Skeletal muscle satellite cell (primary cell): ENCODE data around the gene KRT28.
"Not testable (repeated sequence)": the region's sequence is repeated elsewhere in the genome, so short reads cannot be mapped to it uniquely, and the experiment has no call there.

Experiments used
- H3K27me3 ChIP-seq: 2 replicates; pipeline ENCODE4 v1.7.0; 2013; ENCODE audit warnings: low read length; ENCODE audit not compliant: control insufficient read depth, insufficient read depth
- H3K36me3 ChIP-seq: 2 replicates; pipeline ENCODE4 v1.7.0; 2013; ENCODE audit warnings: mild to moderate bottlenecking, control low read depth, low read length; ENCODE audit not compliant: insufficient read depth
- H3K4me1 ChIP-seq: 2 replicates; pipeline ENCODE4 v1.7.0; 2013; ENCODE audit warnings: low read length; ENCODE audit not compliant: control insufficient read depth, insufficient read depth
- H3K4me2 ChIP-seq: 2 replicates; pipeline ENCODE4 v1.7.0; 2013; ENCODE audit warnings: mild to moderate bottlenecking, low read length
- H3K4me3 ChIP-seq: 2 replicates; pipeline ENCODE4 v1.7.0; 2013; ENCODE audit warnings: low read length
- H3K9ac ChIP-seq: 2 replicates; pipeline ENCODE4 v1.7.0; 2013; ENCODE audit warnings: mild to moderate bottlenecking, low read depth, low read length, moderate library complexity
- H3K9me3 ChIP-seq: replicated peaks from 2 replicates; pipeline ENCODE4 v1.7.0; 2013; ENCODE audit warnings: mild to moderate bottlenecking, control low read depth, low read length

KRT28 gene

GRCh38 chr17:40817103-40817682 lies 17.4 kb upstream of the KRT28 start:
- H3K4me1 ChIP-seq = peaks cover 8% of the 10 kb centered on the region
- H3K4me2 ChIP-seq = peak overlapping the region; percentile 89
- H3K9ac ChIP-seq = no peak overlapping the region
- H3K4me3 ChIP-seq = no peak overlapping the region
- no peaks in the 10 kb centered on the region for H3K27me3 ChIP-seq
- no peaks in the 10 kb centered on the region for H3K9me3 ChIP-seq
- peaks cover 5% of the 10 kb centered on the region for H3K36me3 ChIP-seq

- no peaks in the 10 kb centered on the region for H3K9me3 ChIP-seq
- no peak overlapping the region for H3K4me2 ChIP-seq
- H3K4me1 ChIP-seq = peaks cover 8% of the 10 kb centered on the region
- no peaks in the 10 kb centered on the region for H3K27me3 ChIP-seq
- no peak overlapping the region for H3K9ac ChIP-seq
- peaks cover 5% of the 10 kb centered on the region for H3K36me3 ChIP-seq
- H3K4me3 ChIP-seq = no peak overlapping the region
Measured at GRCh38 chr17:40816569-40816968, 16.8 kb upstream of the KRT28 start.

DNA sequence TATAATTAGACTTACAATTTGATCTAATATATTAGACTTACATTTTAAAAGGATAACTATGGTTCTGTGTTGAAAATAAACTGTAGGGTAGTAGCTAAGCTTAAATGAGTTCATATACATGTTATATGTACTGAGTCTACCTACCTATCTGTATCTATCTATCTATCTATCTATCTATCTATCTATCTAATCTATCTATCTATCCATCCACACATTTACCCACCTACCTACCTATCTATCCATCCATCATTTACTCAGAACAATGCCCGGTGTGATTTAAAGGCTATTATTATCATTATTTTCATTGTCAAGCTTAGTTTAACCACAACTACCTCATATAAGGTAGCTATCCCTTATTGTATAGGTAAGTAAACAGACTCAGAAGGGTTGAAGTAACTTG lies 15.6 kb upstream of the KRT28 start:
- no peaks in the 10 kb centered on the region for H3K9me3 ChIP-seq
- peaks cover 5% of the 10 kb centered on the region for H3K36me3 ChIP-seq
- peaks cover 2% of the 10 kb centered on the region for H3K27me3 ChIP-seq
- H3K4me3 ChIP-seq = no peak overlapping the region
- no peak overlapping the region for H3K4me2 ChIP-seq
- H3K9ac ChIP-seq = no peak overlapping the region
- peaks cover 12% of the 10 kb centered on the region for H3K4me1 ChIP-seq

- not testable (repeated sequence) for H3K9me3 ChIP-seq, H3K27me3 ChIP-seq, H3K4me1 ChIP-seq, H3K36me3 ChIP-seq, H3K9ac ChIP-seq, H3K4me3 ChIP-seq, H3K4me2 ChIP-seq
Measured at GRCh38 chr17:40814657-40815056, 14.9 kb upstream of the KRT28 start.

DNA sequence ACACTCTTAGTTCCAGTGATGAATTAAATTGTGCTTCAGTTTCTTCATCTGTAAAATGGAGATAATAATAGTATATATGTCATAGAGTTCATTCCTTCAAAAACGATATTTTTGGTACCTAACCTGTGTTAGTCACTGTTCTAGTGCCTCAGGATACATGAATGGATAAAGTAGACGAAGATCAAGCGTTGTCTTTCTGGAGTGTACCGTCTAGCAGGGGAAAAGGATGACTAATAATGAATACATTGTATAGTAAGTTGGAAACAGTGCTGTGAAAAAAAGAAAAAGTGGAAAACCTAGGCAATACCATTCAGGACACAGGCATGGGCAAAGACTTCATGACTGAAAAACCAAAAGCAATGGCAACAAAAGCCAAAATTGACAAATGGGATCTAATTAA lies 14.0 kb upstream of the KRT28 start:
- Histone ChIP-seq H3K9ac (no peak overlapping the region), H3K4me2 (no peak overlapping the region), H3K27me3 (peaks cover 14% of the 10 kb centered on the region), H3K36me3 (peaks cover 5% of the 10 kb centered on the region), H3K4me3 (no peak overlapping the region), H3K9me3 (no peaks in the 10 kb centered on the region), H3K4me1 (peaks cover 6% of the 10 kb centered on the region)

DNA sequence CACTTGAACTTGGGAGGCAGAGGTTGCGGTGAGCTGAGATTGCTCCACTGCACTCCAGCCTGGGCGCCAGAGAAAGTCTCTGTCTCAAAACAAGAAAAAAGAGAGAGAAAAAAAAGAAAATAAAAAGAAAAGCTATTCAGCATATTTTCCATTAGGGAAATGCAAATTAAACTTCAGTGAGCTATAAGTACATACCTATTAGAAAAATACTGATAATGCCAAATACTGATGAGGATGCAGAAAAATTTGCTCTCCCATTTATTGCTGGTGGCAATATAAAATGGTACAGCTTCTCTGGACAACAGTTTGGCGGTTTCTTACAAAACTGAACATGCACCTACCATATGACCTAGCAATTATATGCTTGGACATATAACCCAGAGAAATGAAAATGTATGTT lies 12.9 kb upstream of the KRT28 start:
- Histone ChIP-seq H3K4me2 (no peak overlapping the region), H3K27me3 (peaks cover 19% of the 10 kb centered on the region), H3K4me3 (no peak overlapping the region), H3K9ac (no peak overlapping the region), H3K4me1 (peaks cover 6% of the 10 kb centered on the region), H3K9me3 (no peaks in the 10 kb centered on the region), H3K36me3 (peaks cover 5% of the 10 kb centered on the region)

- H3K4me1 ChIP-seq = peaks cover 6% of the 10 kb centered on the region
- peaks cover 40% of the 10 kb centered on the region for H3K27me3 ChIP-seq
- H3K4me2 ChIP-seq = no peak overlapping the region
- H3K4me3 ChIP-seq = no peak overlapping the region
- no peak overlapping the region for H3K9ac ChIP-seq
- H3K9me3 ChIP-seq = no peaks in the 10 kb centered on the region
- H3K36me3 ChIP-seq = no peaks in the 10 kb centered on the region
Measured at GRCh38 chr17:40810494-40810893, 10.7 kb upstream of the KRT28 start.

GRCh38 chr17:40809721-40810421 lies 10.1 kb upstream of the KRT28 start:
- peaks cover 46% of the 10 kb centered on the region for H3K27me3 ChIP-seq
- H3K9me3 ChIP-seq = no peaks in the 10 kb centered on the region
- H3K4me3 ChIP-seq = no peak overlapping the region
- no peak overlapping the region for H3K4me2 ChIP-seq
- H3K9ac ChIP-seq = no peak overlapping the region
- no peaks in the 10 kb centered on the region for H3K36me3 ChIP-seq
- H3K4me1 ChIP-seq = peaks cover 6% of the 10 kb centered on the region

DNA sequence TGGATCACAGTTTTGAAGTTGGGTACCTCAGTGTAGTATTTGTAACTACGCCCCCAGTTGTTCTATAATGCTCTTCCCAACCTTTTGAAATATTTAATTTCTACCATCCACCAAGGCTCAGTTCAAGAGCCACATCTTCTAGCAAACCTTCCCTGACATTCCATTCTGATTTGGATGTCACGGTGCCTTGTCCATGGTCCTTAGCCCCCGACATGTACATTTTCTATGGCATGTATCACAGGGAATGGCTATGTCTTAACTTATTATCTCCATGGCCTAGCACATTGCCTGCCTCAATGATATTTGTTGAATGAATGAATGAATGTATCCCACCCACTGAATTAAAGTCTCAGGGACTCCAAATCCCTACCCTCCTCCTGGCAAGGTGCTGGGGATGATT lies 6.4 kb upstream of the KRT28 start:
- H3K27me3 ChIP-seq = peaks cover 66% of the 10 kb centered on the region
- H3K9me3 ChIP-seq = no peaks in the 10 kb centered on the region
- no peak overlapping the region for H3K9ac ChIP-seq
- H3K4me3 ChIP-seq = no peak overlapping the region
- H3K4me2 ChIP-seq = no peak overlapping the region
- no peaks in the 10 kb centered on the region for H3K36me3 ChIP-seq
- H3K4me1 ChIP-seq = peaks cover 6% of the 10 kb centered on the region

- Histone ChIP-seq H3K36me3 (no peaks in the 10 kb centered on the region), H3K4me3 (no peak overlapping the region), H3K4me1 (no peaks in the 10 kb centered on the region), H3K4me2 (no peak overlapping the region), H3K9me3 (no peaks in the 10 kb centered on the region), H3K9ac (no peak overlapping the region), H3K27me3 (peaks cover 76% of the 10 kb centered on the region)
Measured at GRCh38 chr17:40803617-40804082, 3.9 kb upstream of the KRT28 start.

- Histone ChIP-seq H3K27me3 (peaks cover 78% of the 10 kb centered on the region), H3K4me2 (no peak overlapping the region), H3K36me3 (no peaks in the 10 kb centered on the region), H3K4me1 (no peaks in the 10 kb centered on the region), H3K4me3 (no peak overlapping the region), H3K9me3 (no peaks in the 10 kb centered on the region), H3K9ac (no peak overlapping the region)
Measured at GRCh38 chr17:40801157-40801556, 1.4 kb upstream of the KRT28 start.

DNA sequence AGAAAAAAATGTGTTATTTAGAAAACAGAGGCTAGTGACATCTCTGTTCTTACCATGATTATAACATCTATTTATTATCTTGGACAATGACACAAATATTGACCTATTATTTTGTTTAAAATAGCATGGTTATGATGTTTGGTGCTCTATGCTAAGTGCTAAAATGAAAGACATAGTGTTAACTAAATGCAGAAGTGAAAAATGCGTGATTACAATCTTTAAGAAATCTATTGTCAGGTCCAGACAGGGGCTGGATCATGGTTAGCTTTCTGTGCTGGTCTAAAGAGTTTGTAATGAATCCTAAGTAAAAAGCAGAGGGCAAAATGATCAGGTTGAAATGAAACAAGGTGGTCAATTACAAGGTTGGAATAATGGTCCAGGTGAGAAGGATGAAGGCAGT lies 622 bp upstream of the KRT28 start:
- no peak overlapping the region for H3K9ac ChIP-seq
- no peaks in the 10 kb centered on the region for H3K9me3 ChIP-seq
- H3K4me1 ChIP-seq = no peaks in the 10 kb centered on the region
- no peak overlapping the region for H3K4me2 ChIP-seq
- peaks cover 78% of the 10 kb centered on the region for H3K27me3 ChIP-seq
- H3K4me3 ChIP-seq = no peak overlapping the region
- no peaks in the 10 kb centered on the region for H3K36me3 ChIP-seq
